ENCODE data around the gene ZMYND8.
"Not testable (repeated sequence)": the region's sequence is repeated elsewhere in the genome, so short reads cannot be mapped to it uniquely, and the experiment has no call there.

ZMYND8 gene

GRCh38 chr20:47196091-47197081 lies 160.1 kb downstream of the ZMYND8 start:
- DNase-seq: peak; percentile 55

- DNase-seq: no peak
Measured at GRCh38 chr20:47195573-47195972, 160.9 kb downstream of the ZMYND8 start.

GRCh38 chr20:47191956-47192355 lies 164.5 kb downstream of the ZMYND8 start:
- no peak for DNase-seq

- DNase-seq: no peak
Measured at GRCh38 chr20:47191074-47191673, 165.3 kb downstream of the ZMYND8 start.

- DNase-seq: no peak
Measured at GRCh38 chr20:47189060-47189459, 167.4 kb downstream of the ZMYND8 start.

DNA sequence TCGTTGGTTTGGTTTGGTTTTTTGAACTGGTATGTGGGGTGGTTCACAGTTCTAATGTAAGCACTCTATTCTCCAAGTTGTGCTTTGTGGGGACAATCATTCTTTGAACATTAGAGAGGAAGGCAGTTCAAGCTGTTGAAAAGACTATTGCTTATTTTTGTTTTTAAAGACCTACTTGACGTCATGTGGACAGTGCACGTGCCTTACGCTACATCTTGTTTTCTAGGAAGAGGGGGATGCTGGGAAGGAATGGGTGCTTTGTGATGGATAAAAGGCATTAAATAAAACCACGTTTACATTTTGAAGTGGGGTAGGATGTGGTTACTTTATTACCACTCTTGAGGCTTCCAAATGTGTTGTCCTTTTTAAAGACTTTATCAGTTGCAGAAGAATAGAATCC lies 168.0 kb downstream of the ZMYND8 start:
- DNase-seq: no peak

- no peak for DNase-seq
Measured at GRCh38 chr20:47187450-47188195, 168.9 kb downstream of the ZMYND8 start.

DNA sequence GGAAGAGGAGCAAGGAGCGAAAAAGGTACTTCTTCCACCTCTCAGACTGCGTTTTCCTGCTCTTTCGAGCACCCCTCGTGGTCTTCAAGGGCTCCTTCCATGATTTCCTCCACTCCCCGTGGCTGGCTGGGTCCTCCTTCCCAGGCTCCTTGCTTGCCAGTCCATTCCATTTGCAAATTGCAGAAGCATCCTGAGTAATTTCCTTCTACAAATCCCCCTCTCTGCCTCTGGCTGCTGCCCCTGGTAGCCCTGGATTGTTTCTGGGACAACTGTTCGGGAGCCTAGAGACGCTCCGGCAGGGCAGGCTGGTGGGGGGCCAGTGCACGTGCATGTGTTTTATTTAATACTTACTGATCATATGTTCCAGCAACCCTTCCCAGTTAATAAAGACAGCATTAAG lies 173.1 kb downstream of the ZMYND8 start:
- DNase-seq: no peak

DNA sequence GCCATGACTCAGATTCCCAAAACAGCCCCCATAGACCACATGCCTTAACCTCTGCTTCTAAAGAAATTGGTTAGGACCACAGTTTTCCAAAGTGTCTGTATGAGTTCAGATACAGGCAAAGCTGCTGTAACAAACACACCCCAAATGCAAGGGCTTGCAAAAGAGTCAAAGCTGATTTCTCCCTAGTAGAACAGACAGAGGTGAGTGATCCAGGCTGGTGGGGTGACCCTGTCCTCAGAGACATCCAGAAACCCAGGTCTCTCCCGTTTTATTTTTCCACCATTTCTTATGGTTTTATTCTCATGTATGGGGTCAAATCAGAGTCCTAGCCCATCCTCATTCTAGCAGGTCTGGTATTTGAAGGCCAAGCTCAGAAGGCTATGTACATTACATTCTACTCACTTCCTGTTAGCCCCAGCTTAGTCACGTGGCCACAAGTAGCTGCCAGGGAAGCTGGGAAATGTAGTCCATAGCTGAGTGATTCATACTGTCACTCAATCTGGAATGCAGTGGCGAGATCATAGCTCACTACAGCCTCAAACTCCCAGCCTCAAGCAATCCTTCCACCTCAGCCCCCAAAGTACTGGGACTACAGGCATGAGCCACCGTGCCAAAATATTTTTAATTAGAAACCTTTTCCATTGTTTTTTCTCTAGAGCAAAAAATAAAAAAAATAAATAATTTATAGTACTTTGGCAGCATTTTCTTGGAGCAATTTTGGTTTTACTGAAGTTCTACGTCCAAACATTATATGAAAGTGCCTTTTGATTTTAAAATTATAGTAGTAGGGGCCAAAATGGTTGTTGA lies 175.2 kb downstream of the ZMYND8 start:
- DNase-seq: no peak

DNA sequence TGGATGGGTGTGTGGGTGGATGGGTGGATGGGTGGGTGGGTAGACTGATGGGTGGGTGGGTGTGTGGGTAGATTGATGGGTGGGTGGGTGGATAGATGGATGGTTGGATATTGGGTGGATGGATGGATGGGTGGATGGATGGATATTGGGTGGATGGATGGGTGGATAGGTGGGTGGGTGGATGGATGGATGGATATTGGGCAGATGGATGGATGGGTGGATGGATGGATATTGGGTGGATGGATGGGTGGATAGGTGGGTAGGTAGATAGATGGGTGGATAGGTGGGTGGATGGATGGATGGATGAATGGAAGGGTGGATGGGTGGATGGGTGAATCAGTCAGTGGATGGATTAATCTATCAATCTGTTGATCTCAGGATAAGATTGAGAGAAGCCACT lies 177.2 kb downstream of the ZMYND8 start:
- DNase-seq: no peak

DNA sequence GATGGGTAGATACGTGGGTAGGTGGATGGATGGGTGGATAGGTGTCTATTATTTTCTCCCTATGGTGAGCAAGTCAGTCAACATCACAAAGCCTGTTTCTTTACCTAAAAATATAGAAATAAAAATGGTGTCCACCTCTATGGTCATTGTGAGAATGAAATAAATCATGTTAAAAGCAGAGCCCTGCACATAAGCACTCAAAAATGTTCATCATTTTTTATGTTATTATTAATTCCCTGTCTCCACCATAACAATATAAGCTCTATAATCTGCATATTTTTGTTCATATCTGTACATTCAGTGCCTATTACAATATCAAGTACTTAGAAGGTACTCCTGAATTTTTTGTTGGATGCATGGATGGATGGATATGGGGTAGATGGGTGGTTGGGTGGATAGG lies 177.6 kb downstream of the ZMYND8 start:
- no peak for DNase-seq

DNA sequence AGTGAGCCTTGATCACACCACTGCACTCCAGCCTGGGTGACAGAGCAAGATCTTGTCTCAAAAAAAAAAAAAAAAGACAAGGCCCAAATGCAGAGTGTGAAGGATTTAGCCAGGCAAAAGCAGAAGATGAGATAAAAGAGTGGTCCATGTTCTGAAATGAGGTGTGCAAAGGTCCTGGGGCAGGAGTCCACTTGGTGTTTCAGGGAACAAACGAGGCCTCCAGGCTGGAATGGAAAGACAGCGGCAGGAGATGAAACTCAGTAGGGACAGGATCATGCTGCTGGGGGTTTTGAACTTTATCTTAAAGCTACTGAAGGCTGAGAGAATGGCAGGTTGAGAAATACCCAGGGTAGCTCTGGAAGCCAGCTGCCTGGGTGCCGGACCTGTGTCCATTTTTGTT lies 178.2 kb downstream of the ZMYND8 start:
- no peak for DNase-seq

DNA sequence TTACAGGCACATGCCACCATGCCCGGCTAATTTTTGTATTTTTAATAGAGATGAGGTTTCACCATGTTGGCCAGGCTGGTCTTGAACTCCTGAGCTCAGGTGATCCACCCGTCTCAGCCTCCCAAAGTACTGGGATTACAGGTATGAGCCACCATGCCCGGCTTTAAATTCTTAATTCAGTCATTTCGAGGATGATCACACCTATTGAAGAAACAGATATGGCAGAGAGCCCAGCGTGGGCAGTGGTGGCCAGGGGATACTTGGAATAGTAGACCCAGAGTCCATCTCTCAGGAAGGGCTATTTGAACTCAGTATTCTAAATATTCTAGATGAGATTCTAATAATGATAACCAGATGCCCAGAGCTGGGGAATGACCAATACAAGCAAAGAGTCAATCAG lies 180.3 kb downstream of the ZMYND8 start:
- DNase-seq: not testable (repeated sequence)

GRCh38 chr20:47175493-47175892 lies 181.0 kb downstream of the ZMYND8 start:
- no peak for DNase-seq

- DNase-seq: no peak
Measured at GRCh38 chr20:47174456-47175243, 181.8 kb downstream of the ZMYND8 start.

DNA sequence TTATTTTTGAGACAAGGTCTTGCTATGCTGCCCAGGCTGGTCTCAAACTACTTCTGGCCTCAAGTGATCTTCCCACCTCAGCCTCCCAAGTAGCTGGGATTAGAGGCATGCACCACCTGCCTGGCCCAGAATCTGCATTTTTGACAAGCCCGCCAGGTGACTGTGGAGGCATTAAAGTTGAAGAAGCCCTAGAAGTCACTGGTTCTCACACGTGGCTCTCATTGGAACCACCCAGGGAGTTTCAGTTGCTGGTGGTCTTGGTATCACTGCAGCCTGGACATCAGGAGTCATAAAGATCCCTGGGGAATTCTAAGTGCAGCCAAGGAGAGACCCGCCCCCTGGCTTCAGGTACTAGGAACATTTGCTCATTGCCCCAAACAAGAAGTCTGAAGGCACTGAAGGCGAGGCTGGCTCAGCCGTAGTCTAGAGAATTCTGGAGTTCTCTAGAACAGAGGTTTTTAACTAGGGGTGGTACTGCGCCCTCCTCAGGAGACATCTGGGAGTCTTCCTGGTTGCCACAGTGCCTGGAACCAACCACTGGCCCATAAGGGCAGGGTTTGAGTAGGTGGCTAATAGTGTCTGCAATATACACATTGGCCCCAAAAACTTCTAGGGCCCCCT lies 182.8 kb downstream of the ZMYND8 start:
- DNase-seq: no peak

DNA sequence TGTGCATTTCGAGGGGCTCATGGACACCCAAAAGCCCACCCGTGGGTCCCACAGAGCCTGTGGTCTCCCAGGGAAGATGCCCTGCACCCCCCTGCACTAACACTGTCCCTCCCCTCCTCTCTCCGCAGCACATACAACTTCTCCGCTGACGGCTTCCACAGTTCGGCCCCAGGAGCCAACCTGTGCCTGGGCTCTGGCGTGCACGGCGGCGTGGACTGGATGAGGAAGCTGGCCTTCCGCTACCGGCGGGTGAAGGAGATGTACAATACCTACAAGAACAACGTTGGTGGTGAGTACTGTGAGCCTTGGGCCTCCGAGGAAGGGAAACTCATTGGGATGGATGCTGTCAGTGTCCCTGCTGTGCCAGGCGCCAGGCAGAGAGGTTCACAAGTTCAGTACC lies 183.9 kb downstream of the ZMYND8 start:
- no peak for DNase-seq

GRCh38 chr20:47167846-47168245 lies 188.7 kb downstream of the ZMYND8 start:
- no peak for DNase-seq

GRCh38 chr20:47165376-47165865 lies 191.1 kb downstream of the ZMYND8 start:
- no peak for DNase-seq

DNA sequence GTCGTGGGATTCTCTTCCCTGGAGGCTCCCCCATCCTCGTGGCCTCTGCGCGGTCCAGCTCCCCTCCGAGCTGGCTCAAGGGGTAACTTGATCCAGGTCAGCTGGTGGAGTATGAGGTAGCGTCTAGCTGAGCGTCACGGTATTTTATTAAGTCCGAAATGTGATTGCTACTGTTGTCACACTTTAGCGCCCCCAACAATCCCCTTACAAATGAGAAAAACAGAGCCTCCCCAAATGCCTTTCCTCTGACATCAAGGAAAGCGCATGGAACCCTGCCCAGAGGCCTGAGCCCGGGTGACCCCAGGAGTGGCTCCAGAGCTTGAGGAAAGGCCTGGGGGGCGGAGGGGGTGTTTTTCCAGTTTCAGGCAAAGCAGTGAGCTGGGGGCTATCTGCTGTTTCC lies 192.4 kb downstream of the ZMYND8 start:
- no peak for DNase-seq

DNA sequence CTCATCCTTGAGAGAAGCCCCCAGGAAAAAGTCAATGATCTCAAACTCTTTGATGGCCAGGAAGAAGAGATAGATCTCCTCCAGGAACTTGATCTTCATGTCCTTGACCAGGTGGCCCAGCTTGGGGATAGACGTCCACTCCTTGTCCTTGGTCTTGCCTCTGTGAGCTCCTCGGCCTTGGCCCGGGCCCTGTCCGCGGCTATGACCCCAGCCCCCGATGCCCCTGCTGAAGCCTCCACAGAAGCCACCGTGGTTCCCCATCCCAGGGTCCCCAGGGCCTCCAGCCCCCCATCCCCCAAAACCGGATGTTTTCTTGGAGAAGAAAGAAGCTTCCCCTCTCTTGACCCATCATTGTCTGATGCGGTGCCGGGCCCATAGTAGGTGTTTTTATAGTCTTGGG lies 195.1 kb downstream of the ZMYND8 start:
- DNase-seq: no peak

Measured in NCI-H526 treated with DMSO at 0.1 percent for 48 hours (cell line).